IMR-90 (cell line): Measurements from ENCODE around the gene EML6.

Source experiments
- BHLHE40 ChIP-seq: fragments of 150-350 bp; IDR thresholded peaks from 2 replicates; pipeline ENCODE4 v1.6.1; 2016; ENCODE audit warnings: mild to moderate bottlenecking, low read depth, low read length
- CEBPB ChIP-seq: IDR thresholded peaks from 2 replicates; pipeline ENCODE4 v1.6.1; 2012; ENCODE audit warnings: low read depth, low read length, improper control_type of control experiment
- CHD1 ChIP-seq: IDR thresholded peaks from 2 replicates; pipeline ENCODE4 v1.6.1; 2012; ENCODE audit warnings: low read depth, low read length, improper control_type of control experiment
- ELK1 ChIP-seq: fragments of 150-350 bp; IDR thresholded peaks from 2 replicates; pipeline ENCODE4 v1.6.1; 2016; ENCODE audit warnings: low read depth, mild to moderate bottlenecking, low read length, moderate library complexity, borderline replicate concordance
- FOS ChIP-seq: fragments of 150-350 bp; IDR thresholded peaks from 2 replicates; pipeline ENCODE4 v1.6.1; 2016; ENCODE audit warnings: low read depth, low read length
- MAFK ChIP-seq: IDR thresholded peaks from 2 replicates; pipeline ENCODE4 v1.6.1; 2012; ENCODE audit warnings: low read depth, low read length, improper control_type of control experiment
- MAZ ChIP-seq: IDR thresholded peaks from 2 replicates; pipeline ENCODE4 v1.6.1; 2012; ENCODE audit warnings: low read depth, mild to moderate bottlenecking, low read length, improper control_type of control experiment, moderate library complexity, borderline replicate concordance
- POLR2A ChIP-seq: IDR thresholded peaks from 2 replicates; pipeline ENCODE4 v1.6.1; 2012; ENCODE audit warnings: mild to moderate bottlenecking, low read depth, low read length
- RFX5 ChIP-seq: IDR thresholded peaks from 2 replicates; pipeline ENCODE4 v1.8.0; 2012; ENCODE audit warnings: low read depth, mild to moderate bottlenecking, low read length, moderate library complexity
- SMC3 ChIP-seq: fragments of 150-350 bp; IDR thresholded peaks from 2 replicates; pipeline ENCODE4 v1.6.1; 2016; ENCODE audit warnings: low read depth, mild to moderate bottlenecking, antibody characterized with exemption, low read length, moderate library complexity
- USF2 ChIP-seq: fragments of 150-350 bp; IDR thresholded peaks from 2 replicates; pipeline ENCODE4 v1.6.1; 2017; ENCODE audit warnings: mild to moderate bottlenecking, antibody characterized with exemption, low read length, low read depth
- TF ChIP-seq, protein P1 (sequence below): conservative IDR thresholded peaks from 2 replicates; pipeline ENCODE4 v1.5.1; 2012; ENCODE audit warnings: mild to moderate bottlenecking, low read depth, low read length, improper control_type of control experiment

- TF ChIP-seq, protein P1, sequence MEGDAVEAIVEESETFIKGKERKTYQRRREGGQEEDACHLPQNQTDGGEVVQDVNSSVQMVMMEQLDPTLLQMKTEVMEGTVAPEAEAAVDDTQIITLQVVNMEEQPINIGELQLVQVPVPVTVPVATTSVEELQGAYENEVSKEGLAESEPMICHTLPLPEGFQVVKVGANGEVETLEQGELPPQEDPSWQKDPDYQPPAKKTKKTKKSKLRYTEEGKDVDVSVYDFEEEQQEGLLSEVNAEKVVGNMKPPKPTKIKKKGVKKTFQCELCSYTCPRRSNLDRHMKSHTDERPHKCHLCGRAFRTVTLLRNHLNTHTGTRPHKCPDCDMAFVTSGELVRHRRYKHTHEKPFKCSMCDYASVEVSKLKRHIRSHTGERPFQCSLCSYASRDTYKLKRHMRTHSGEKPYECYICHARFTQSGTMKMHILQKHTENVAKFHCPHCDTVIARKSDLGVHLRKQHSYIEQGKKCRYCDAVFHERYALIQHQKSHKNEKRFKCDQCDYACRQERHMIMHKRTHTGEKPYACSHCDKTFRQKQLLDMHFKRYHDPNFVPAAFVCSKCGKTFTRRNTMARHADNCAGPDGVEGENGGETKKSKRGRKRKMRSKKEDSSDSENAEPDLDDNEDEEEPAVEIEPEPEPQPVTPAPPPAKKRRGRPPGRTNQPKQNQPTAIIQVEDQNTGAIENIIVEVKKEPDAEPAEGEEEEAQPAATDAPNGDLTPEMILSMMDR = no peak
- no peak for TF ChIP-seq POLR2A
- TF ChIP-seq MAZ = no peak
- TF ChIP-seq ELK1 = no peak
- no peak for TF ChIP-seq FOS
- TF ChIP-seq CHD1 = no peak
- TF ChIP-seq SMC3 = no peak
- no peak for TF ChIP-seq BHLHE40
- TF ChIP-seq MAFK = no peak
- no peak for TF ChIP-seq USF2
- TF ChIP-seq RFX5 = no peak
- TF ChIP-seq CEBPB = no peak
These were observed 140.6 kb downstream of the EML6 start for GRCh38 chr2:54864096-54864495.
